Non-pigmented ciliary epithelial cell (primary cell): ENCODE measurements around the gene PDE7B.
A peak's percentile ranks its signal among the peaks of the same experiment; 100 is the strongest.

Source experiments
- DNase-seq: peaks from one replicate; pipeline ENCODE4 v3.0.0-alpha.2; 2010; ENCODE audit warnings: low read depth

The PDE7B gene

DNA sequence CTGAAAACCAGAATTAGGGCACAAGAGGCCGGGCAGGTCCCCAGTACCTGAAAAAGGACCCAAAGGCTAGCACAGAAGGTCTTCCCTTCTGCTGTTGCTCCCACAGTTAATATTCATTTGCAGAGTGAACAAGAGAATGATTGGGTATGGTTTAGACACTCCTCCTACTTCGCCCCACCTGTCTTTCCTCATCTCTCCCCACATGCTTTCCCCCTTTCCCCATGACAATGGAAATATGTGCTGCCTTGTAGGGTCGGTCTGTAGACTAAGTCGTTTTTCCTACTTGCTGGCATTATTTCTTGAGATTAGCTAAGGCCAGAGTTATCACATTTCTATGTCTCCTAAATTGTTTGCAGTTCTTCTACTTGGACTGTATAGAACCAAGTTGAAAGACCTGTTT, 181.9 kb downstream of the PDE7B start:
- no peak for DNase-seq

DNA sequence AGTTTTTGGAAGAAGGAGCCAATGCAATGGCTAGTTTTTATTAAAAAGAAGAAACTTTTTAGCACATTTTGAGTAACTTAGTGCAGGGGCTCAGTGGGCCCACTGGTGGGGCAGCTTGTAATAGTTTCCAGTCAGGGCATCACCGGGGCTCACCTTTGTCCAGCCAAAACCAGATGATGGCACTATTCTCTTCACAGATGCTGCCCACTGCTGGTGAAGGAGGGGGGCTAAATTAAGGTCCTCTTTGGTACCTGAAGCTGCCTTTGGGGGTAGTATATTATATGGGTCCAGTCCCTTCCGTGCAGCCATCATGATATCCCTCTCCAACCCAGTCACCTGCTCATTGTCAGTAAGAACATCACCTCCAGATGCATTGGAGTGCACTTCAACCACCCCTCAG, 182.9 kb downstream of the PDE7B start:
- no peak for DNase-seq

DNA sequence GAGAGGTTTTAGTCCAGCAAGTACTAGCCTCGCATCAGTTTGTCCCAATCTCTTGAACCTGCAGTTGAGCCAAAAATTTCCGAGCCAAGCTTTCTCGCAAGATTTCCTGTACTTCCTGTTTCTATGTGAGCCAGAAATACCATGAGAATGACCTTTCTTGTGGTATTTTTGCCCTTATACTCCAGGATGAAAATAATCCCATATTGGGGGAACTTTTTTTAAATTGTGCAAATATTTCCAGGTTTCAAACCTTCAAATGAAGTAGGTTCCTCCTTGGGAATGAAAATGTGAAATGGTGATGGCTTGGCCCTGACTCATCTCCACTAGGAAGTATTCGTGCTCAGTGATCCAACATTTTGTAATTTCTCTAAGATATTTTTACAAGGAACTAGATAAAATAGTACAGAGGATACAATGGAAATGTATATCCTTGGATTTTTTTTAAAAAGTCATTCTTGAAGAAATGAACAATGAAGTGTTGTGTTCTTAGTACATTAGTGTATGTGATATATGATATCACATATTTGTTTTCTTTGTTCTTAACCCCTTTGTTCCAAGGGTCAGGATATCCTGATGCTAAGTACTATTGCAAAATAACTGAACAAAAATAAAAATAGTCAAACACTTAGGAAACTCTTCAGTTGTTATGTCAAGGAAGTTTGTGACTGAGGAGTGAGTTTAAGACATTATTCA, 184.0 kb downstream of the PDE7B start:
- DNase-seq = no peak

DNA sequence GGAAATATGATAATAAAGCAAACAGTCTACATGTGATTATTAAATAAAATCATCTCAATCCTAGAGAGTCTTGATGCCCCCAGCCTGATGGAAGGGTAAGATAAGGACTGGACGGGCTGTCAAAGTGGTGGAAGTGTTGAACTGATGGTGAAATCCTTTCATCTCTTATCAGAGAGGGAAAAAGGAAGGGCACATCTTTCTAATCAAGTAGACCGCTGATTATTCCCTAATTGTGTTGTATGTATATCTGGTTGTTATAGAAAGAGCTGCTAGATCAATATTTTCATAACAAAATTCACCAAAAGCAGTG, 184.5 kb downstream of the PDE7B start:
- DNase-seq = no peak

DNA sequence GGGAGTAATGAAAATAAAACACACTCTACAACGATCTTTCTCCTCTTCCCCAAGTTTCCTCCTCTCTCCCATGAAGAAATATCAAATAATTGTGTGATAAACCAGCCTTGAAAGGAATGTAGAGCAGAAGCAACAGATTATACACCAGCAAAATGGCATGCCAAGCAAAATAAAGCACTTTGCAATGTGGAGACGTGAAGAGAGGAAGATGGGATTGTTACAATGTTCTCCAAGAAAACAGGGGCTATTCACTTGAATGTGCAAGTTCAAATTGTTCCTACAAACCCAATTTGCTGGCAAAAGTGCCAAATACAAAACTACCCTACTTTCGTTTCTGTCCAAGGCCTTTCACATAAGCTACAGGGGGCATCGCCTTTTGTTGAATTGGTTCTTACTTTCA, 185.1 kb downstream of the PDE7B start:
- no peak for DNase-seq

DNA sequence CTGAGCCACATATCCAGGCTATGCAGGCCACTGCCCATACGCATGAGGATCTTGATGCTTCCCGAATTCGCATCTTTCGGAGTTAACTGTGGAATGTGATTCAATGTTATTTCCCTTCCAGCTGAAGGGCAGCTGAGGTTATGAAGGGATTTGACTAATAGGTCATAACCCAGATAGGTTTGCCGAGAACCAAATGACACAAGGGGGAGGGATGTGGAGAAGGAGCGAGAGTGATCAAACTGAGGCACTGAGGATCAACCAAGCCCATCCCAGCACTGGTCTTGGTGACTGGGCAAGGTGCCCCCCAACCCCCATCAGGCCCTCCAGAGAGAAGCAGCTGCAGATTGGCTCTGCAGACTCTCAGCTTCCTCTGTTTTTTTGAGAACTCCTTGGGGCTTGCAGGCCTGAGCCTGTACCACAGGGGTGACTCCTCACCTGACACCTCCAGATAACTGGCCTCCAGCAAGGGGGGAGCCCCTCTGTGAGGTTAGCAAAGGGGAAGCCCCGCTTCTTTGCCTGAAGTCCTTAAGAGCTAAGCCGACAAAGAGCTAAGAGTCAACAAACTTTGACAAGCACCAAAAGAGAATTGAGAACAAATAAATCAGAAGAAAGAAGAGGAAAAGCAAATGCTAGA, 185.9 kb downstream of the PDE7B start:
- no peak for DNase-seq

DNA sequence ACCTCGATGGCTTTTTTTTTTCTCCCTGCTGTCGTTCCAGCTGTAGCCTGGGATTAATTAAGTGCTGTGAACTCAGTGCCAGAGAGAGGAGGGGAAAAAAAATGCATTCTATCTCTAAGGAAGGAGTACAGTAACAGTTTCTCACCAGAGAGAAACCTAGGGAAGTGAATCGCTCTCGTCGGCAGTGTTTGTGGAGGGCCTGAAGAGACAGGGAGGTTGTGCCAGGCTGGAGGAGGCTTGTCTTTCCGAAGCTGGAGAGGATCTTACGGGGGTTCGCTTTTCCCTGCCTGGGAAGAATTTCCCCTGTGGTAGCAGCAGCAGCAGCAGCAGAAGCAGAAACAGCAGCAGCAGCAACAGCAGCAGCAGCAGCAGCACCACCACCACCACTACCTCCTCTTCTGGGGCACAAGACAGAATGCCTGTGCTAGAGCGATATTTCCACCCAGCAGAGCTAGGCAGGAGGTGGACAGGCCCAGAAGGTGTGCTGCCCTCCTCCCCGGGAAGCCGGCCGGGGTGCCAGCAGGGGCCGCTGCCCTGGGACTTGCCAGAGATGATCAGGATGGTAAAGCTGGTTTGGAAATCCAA, 186.5 kb downstream of the PDE7B start:
- DNase-seq = no peak

DNA sequence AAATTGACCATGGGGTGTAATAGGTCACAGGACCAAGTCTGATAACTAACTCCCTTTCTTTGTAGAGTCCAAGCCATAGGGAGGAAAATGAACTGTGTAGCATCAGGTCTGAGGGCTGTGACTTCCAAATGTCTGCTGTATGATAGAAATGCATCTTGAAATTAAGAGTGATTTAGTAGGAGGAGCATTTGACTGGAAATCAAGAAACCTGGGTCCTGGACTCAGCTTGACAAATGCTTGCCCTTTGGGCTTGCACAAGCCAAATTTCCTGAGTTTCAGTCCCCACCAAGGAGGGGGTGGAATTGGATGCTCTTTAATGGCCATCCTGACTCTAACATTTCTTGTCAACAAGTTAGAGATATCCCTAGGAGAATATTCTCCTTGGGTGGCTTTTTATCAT, 187.0 kb downstream of the PDE7B start:
- no peak for DNase-seq

DNA sequence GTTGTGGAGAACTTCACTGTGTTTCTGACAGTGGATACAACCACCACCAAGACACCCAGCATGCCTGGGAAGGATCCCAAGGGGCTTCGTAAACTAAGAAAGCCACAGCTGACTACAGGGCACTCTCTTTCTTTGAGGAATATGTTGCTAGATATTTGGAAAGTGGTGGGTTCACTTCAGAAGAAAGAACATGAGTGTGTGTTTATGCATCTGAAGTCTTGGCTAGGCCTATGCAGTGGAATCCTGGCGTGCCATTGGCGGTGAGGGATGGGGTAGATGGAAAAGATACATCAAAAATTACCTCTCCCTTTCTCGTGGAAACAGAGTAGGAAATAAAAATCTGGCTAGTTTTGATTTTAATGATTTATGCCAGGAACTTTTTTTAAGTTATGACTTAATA, 187.7 kb downstream of the PDE7B start:
- no peak for DNase-seq

DNA sequence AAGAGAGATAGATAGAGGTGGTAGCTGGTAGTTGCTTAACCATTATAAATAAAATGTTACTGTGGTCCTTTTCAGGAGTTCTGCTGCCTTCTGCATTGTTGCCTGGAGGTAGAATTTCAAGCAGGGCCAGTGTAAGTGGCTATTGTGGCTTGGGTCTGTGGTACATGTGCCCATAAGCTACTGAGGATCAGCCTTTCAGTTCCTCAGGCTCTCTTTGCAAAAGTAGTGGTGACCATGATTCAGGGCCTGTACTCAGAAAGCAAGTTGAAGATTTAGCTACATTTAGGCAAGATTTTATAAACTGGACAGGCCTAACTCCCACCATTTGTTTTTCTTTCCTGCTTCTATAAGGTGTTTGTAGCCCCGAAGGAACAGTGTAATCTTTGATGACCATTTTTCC, 199.0 kb downstream of the PDE7B start:
- no peak for DNase-seq

DNA sequence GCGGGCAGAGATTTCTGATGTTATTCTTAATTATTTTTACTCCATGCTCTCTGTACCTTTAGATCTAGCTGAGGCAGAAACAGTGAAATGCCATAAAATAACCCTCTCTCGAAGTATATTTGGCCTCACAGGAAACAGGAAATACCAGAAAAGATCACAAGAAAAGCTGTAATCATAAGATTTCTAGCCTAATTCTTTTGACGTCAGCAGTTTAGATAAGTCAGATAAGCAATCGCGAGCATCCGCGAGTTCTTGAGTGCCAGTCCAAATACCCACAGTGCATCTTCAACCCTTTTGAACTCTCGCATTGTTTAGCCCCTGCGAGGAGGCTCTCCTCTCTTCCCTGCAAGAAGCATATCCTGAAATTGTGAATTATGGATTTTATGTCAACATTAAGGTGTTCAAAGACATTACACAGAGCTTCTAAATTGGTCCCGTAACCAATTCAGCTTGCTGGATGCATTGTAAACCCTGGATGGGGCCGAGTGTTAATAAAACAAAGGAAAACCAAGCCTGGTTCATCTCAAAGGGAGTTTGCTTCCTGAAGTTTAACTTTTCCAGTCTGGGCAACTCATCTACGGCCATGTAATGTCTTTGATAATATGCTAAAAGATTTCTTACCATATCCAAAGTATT, 199.8 kb downstream of the PDE7B start:
- peak; percentile 70 for DNase-seq

DNA sequence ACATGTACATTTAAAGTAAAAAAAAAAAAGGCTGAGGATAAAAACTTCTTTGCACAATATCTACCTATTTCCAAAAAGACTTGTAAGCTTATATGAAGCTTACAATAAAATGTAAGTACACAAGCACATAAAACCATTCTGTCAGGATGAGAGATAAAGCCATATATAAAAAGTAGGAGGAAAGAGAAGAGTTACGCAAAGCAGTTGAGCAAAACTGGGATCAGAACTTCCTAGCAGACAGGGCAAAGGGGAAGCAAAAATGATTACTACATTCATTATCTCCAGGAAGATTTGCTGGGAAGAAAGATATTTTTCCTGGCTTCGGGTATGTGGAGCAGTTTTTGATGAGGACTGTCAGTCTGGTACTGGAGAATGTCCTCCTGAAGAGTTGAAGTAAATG, 200.5 kb downstream of the PDE7B start:
- DNase-seq = no peak

DNA sequence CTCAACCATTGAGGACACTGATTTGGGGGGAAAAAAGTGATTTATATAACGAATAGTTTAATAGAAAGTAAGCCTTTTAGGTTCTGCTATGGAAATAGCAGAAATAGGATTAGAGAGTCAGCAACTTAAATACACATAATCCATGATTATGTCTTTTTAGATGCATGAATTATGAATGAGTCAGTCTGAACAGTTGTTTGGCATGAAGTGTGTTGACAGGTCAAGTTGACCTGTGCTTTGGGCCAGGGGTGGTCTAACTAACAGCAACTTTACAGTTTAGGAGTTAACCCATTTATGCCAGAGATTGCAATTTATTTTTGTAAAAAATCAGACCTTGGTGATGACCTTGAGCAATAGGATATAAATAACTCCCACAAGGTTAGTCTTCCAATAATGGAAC, 207.4 kb downstream of the PDE7B start:
- DNase-seq = no peak

DNA sequence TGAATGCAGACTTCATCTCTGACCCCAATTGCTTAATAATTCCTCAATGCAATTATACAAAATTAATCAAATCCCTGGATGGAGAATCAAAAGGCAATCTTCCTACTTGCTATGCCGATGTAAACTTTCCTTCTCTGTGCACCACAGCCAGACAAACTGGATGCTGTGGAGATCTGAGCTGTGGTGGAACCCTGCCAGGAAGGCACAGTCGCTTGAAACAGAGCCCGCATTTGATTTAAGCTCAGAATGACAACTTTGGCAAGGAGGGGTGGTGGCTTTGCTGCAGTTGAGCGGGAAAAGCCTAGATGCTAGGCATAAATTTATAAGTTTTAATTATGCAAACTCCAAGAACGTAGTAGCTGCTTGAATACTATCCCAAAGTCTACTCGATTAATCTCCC, 207.8 kb downstream of the PDE7B start:
- no peak for DNase-seq

DNA sequence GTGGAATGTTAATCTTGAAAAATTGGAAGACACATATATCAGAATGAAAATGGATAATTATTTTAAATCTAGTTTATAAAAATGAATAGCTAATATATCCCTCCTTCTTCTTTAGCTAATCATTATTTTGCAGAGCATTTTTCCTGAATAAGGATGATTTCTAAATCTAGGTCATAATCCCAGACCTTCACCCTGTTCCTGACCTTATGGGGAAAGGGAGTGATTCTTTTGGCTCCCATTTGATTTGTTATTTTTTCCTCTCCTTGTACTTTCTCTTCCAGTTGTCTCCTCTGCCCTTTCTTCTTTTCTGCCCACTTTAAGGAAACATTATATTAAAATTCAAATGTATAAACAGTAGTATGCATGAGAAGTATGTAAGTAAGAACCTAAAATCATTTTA, 208.6 kb downstream of the PDE7B start:
- DNase-seq = no peak

DNA sequence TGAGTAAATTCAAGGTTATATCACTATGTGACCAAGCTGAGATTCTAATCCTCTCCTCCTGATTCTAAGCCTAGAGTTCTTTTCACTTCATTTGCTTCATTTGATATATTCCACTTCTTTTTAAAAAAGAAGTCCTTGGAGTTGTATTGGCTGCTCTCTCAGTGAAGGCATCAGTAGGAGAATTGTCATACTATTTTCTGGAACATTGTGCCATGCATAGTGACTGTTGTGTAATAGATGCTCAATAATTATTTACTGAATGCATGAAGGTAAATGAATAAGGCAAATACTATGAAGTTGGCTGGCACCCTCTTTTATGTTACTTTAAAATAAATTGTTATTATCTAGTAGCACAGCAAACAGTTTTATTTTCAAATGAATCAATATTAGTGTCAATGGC, 209.3 kb downstream of the PDE7B start:
- no peak for DNase-seq

DNA sequence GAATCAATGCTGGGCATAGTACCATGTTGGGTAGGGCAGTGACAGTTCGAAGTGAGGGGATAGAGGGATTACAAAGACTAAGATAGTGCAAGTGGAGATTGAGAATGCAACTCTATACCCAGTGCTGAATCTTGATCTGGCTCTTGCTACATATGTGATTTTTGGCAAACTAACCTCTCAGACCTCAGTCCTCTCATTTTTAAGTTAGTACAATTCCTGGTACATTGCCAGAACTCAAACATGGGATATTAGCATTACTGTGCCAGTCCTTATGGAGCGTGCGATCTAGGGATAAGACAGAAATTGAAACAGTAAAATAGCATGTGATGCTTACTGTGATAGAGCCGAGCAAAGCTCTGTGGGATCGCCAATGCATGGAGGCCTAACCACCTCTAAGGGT, 210.2 kb downstream of the PDE7B start:
- no peak for DNase-seq

DNA sequence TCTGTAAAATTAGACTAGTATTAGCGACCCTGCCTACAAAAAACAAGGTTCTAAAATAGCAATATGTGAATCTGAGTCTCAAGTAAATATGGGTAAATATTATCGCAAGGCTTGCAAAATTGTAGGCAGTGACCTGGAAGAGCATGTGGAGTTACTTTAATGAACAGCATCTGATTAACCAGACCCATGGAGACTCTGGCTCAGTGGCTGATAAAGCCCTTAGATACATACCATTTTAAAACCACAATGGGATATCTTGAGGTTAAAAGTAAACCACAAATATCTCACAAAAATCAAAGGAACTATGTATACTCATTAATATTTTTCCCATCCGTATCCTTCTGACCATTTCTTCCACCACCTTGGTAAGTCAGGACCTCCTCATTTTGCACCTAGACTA, 211.6 kb downstream of the PDE7B start:
- peak; percentile 87 for DNase-seq

DNA sequence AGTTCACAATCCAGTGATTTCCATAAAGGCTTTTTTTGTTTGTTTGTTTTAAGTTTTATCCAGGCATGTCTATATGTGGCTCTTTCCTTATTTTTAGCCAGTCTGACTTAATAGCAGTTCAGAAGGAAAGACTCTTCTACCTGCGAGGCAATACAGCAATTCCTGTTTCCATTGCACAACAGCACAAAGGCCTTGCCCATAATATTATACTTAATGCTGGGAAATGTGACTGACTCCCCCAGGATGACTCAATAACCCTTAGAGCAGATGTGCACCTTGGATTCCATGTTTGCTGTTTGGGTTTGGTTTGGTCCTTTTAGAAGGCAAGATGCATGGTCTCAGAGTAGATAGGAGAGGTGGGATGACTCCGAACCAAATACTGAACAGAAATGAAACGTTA, 214.5 kb downstream of the PDE7B start:
- DNase-seq = no peak

DNA sequence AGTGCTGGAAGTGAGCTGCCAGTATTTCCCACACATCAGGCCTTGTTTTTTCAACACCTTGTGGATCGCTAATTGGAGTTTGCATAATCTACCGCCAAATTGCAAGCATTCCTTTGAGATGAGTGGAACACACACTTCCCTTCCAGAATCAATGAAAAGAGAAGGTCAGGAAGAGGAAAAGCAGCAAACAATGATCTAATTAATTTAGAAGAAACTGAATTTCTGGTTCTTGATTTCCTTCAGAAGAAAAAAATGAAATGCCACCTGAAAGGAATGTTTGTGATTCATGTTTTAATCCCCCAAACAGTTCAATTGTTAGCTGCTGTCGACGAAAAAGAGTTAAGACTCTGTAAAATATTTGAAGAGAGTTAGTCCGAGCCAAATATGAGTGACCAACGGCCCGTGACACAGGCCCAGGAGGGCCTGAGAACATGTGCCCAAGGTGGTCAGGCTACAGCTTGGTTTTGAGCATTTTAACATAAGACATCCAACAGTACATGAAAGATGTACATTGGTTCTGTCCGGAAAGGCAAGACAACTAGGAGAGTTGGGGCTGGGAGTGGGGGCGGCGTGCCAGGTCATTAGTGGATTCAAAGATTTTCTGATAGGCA, 216.3 kb downstream of the PDE7B start:
- no peak for DNase-seq

DNA sequence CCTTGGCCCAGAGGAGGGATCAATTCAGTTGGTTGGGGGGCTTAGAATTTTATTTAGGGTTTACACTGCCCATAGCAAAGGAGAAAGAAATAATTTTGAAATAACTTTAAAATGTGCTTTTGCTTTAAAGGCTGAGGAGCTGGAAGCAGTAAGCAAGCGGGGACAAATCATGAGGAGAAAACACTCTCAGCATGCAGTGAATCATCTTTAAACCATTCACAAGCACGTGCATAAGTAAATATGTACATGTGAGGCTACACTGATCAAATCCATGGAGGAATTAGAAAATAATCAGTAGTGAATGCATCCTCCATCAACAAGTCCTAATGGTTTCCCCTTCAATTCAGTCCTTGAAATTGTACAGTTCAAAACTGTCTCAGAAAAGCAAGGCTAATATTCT, 217.6 kb downstream of the PDE7B start:
- DNase-seq = no peak

DNA sequence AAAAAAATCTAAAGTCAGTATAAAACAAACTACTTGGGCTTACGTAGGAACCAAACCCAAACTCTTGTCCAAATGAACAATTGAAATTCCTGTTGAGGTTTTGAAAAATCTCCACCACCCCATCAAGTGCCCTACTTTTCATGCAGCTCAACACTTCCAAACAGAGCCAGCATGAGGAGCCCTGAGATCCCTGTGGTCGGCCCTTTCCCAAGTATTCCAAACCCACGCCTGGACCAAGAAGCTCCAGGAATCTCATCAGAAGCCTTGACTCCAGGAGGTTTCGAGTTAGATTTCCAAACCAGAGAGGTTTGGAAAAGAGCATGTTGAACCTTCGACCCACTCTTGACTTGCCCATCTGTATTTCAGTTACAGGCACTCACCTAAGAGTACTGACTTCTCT, 219.3 kb downstream of the PDE7B start:
- DNase-seq = no peak

DNA sequence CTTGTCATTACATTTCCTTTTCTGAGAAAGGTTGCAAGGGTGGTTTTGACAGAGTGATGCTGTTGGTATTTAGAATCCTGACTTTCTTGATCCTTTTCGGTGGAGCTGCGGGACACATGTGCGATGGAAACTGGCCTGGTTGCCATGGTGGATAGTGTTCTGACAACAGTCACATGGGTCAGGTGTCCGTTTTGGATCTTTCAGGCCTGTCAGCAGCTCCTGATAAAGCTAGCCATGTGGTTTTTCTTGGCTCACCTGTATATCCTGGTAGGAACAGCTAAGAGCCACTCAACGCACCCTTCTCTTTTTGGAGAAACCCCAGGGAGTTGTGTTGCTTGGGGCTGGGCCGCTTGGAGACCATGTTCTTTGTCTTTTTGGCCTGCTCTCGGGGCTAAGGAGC, 221.2 kb downstream of the PDE7B start:
- DNase-seq = no peak
